ENCODE results near the gene PFDN5. TPM values are rescaled to one million over a fixed set of nuclear protein-coding genes. Genes with fewer than 3 reads are reported as not detected.

PFDN5 gene
- total RNA-seq, 2 experiments from 2014 or later: 264 to 348 TPM

- no peak overlapping the region for H2AFZ ChIP-seq (ENCODE audit: low read length)
- POLR2A ChIA-PET: no interaction called here
- no peaks in the 10 kb centered on the region for H3K9me3 ChIP-seq (ENCODE audit: low read length)
- no peak overlapping the region for H3K4me3 ChIP-seq (ENCODE audit: low read depth, low read length, poor library complexity, severe bottlenecking)
- intact Hi-C loops (cut with micrococcal nuclease; ENCODE audit: unreplicated experiment): no loop called here
- peaks cover under 1% of the 10 kb centered on the region for H3K4me1 ChIP-seq (ENCODE audit: insufficient read depth, low read length, poor library complexity, severe bottlenecking)
- DNase-seq (ENCODE audit: low spot score): no peak
- no peaks in the 10 kb centered on the region for H3K9me2 ChIP-seq (ENCODE audit: insufficient read depth, low read length)
- H3K27ac ChIP-seq (ENCODE audit: low read depth, low read length, poor library complexity, severe bottlenecking): no peak overlapping the region
- BruUV-seq (replicated peaks): no TSS peak
- no peak overlapping the region for H3K4me2 ChIP-seq (ENCODE audit: low read length)
- no peaks in the 10 kb centered on the region for H3K36me3 ChIP-seq (ENCODE audit: insufficient read depth, low read length)
- TF ChIP-seq EZH2phosphoT487 (IDR thresholded peaks at IDR 0.05; ENCODE audit: borderline replicate concordance, low read depth, low read length) (no peak), CTCF (conservative IDR thresholded peaks at IDR 0.05; ENCODE audit: low read length) (no peak)
- no peaks in the 10 kb centered on the region for H4K20me1 ChIP-seq (ENCODE audit: insufficient read depth, low read length)
- H3K79me2 ChIP-seq (ENCODE audit: insufficient read depth, low read depth, low read length): no peaks in the 10 kb centered on the region
- CTCF ChIA-PET (ENCODE audit: unreplicated experiment): no interaction called here
Measured at GRCh38 chr12:53338916-53339315, 43.6 kb downstream of the PFDN5 start.

- no peak overlapping the region for H3K4me2 ChIP-seq (ENCODE audit: low read length)
- ChIA-PET CTCF (ENCODE audit: unreplicated experiment) (no interaction called here), POLR2A (no interaction called here)
- no peak for DNase-seq (ENCODE audit: low spot score)
- H3K79me2 ChIP-seq (ENCODE audit: insufficient read depth, low read depth, low read length): no peaks in the 10 kb centered on the region
- intact Hi-C loops (cut with micrococcal nuclease; ENCODE audit: unreplicated experiment): no loop called here
- no peaks in the 10 kb centered on the region for H3K9me3 ChIP-seq (ENCODE audit: low read length)
- H3K36me3 ChIP-seq (ENCODE audit: insufficient read depth, low read length): no peaks in the 10 kb centered on the region
- H3K4me1 ChIP-seq (ENCODE audit: insufficient read depth, low read length, poor library complexity, severe bottlenecking): peaks cover 14% of the 10 kb centered on the region
- H4K20me1 ChIP-seq (ENCODE audit: insufficient read depth, low read length): no peaks in the 10 kb centered on the region
- BruUV-seq (replicated peaks): no TSS peak
- no peak overlapping the region for H2AFZ ChIP-seq (ENCODE audit: low read length)
- H3K4me3 ChIP-seq (ENCODE audit: low read depth, low read length, poor library complexity, severe bottlenecking): no peak overlapping the region
- H3K27ac ChIP-seq (ENCODE audit: low read depth, low read length, poor library complexity, severe bottlenecking): no peak overlapping the region
- no peaks in the 10 kb centered on the region for H3K9me2 ChIP-seq (ENCODE audit: insufficient read depth, low read length)
- TF ChIP-seq CTCF (conservative IDR thresholded peaks at IDR 0.05; ENCODE audit: low read length): no peak
- TF ChIP-seq EZH2phosphoT487 (IDR thresholded peaks at IDR 0.05; ENCODE audit: borderline replicate concordance, low read depth, low read length): no peak
Measured at GRCh38 chr12:53340398-53340797, 45.1 kb downstream of the PFDN5 start.

GRCh38 chr12:53343449-53343848 is 48.1 kb downstream of the PFDN5 start:
- CTCF ChIA-PET (ENCODE audit: unreplicated experiment): no interaction called here

More at GRCh38 chr12:53343449-53343848, 48.1 kb downstream of the PFDN5 start:
- no peak for DNase-seq (ENCODE audit: low spot score)
- no peak overlapping the region for H3K4me2 ChIP-seq (ENCODE audit: low read length)
- no peaks in the 10 kb centered on the region for H3K9me3 ChIP-seq (ENCODE audit: low read length)
- H3K9me2 ChIP-seq (ENCODE audit: insufficient read depth, low read length): no peaks in the 10 kb centered on the region
- no peak overlapping the region for H2AFZ ChIP-seq (ENCODE audit: low read length)
- H3K79me2 ChIP-seq (ENCODE audit: insufficient read depth, low read depth, low read length): no peaks in the 10 kb centered on the region
- TF ChIP-seq CTCF (conservative IDR thresholded peaks at IDR 0.05; ENCODE audit: low read length) (no peak), EZH2phosphoT487 (IDR thresholded peaks at IDR 0.05; ENCODE audit: borderline replicate concordance, low read depth, low read length) (no peak)
- H4K20me1 ChIP-seq (ENCODE audit: insufficient read depth, low read length): no peaks in the 10 kb centered on the region
- intact Hi-C loops (cut with micrococcal nuclease; ENCODE audit: unreplicated experiment): no loop called here
- no peak overlapping the region for H3K27ac ChIP-seq (ENCODE audit: low read depth, low read length, poor library complexity, severe bottlenecking)
- peaks cover 21% of the 10 kb centered on the region for H3K4me1 ChIP-seq (ENCODE audit: insufficient read depth, low read length, poor library complexity, severe bottlenecking)
- no peaks in the 10 kb centered on the region for H3K36me3 ChIP-seq (ENCODE audit: insufficient read depth, low read length)
- H3K4me3 ChIP-seq (ENCODE audit: low read depth, low read length, poor library complexity, severe bottlenecking): no peak overlapping the region
- POLR2A ChIA-PET: interaction anchor here (1.3 kb wide), 1 partner anchor 46 kb away, joined by 3 read pairs; no protein-coding TSS in a partner anchor
- BruUV-seq (replicated peaks): no TSS peak
